ENCODE data around the gene CLEC19A.
A peak's percentile ranks its signal among the peaks of the same experiment; 100 is the strongest.

The CLEC19A gene

DNA sequence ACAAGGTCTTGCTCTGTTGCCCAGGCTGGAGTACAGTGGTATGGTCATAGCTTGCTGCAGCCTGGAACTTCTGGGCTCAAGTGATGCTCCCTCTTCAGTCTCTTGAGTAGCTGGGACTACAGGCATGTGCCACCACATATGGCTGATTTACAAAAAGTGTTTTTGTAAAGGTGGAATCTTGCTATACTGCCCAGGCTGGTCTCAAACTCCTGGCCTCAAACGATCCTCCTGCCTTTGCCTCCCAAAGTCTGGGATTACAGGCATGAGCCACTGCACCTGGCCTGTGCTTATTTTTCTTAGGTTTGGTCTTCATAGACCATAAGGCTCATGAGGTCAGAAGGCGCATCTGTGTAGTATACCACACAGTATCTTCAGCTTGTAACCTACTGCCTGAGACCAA is 5.3 kb downstream of the CLEC19A start:
- TF ChIP-seq MYC (IDR thresholded peaks at IDR 0.05; ENCODE audit: low read depth, low read length), result no peak
- TF ChIP-seq, protein P1, sequence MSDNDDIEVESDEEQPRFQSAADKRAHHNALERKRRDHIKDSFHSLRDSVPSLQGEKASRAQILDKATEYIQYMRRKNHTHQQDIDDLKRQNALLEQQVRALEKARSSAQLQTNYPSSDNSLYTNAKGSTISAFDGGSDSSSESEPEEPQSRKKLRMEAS (IDR thresholded peaks at IDR 0.05; ENCODE audit: low read depth, low read length), result no peak
- TF ChIP-seq POLR2A (IDR thresholded peaks at IDR 0.05; ENCODE audit: extremely low read depth, insufficient read length), result no peak
- TF ChIP-seq, protein P2, sequence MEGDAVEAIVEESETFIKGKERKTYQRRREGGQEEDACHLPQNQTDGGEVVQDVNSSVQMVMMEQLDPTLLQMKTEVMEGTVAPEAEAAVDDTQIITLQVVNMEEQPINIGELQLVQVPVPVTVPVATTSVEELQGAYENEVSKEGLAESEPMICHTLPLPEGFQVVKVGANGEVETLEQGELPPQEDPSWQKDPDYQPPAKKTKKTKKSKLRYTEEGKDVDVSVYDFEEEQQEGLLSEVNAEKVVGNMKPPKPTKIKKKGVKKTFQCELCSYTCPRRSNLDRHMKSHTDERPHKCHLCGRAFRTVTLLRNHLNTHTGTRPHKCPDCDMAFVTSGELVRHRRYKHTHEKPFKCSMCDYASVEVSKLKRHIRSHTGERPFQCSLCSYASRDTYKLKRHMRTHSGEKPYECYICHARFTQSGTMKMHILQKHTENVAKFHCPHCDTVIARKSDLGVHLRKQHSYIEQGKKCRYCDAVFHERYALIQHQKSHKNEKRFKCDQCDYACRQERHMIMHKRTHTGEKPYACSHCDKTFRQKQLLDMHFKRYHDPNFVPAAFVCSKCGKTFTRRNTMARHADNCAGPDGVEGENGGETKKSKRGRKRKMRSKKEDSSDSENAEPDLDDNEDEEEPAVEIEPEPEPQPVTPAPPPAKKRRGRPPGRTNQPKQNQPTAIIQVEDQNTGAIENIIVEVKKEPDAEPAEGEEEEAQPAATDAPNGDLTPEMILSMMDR (IDR thresholded peaks at IDR 0.05; ENCODE audit: low read depth, low read length), result no peak
- no peak for DNase-seq (ENCODE audit: low read depth)

DNA sequence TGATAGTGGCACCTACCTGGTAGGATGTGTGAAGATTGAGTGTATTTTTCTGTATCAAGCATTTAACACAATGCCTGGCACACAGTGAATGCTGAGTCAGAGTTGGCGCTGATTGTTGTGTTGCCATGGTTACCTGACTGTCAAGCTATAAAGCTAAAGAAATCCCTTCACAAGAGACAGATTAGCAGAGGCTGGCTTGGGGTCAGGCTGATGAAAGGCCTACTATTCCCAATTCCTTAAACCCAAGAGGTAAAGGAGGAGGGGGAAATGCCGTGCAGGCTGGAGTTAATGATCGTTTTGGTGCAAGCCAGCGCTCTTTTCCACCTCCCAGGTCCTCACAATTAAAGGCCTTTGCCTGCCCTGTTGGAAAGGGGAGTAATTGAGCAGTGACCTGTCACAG is 5.9 kb downstream of the CLEC19A start:
- no peak overlapping the region for H3K4me3 ChIP-seq (ENCODE audit: low read depth, low read length)
- DNase-seq (ENCODE audit: low read depth), result no peak
- TF ChIP-seq, protein P1 (IDR thresholded peaks at IDR 0.05; ENCODE audit: low read depth, low read length), result no peak
- no peak for TF ChIP-seq MYC (IDR thresholded peaks at IDR 0.05; ENCODE audit: low read depth, low read length)
- TF ChIP-seq, protein P2 (IDR thresholded peaks at IDR 0.05; ENCODE audit: low read depth, low read length), result no peak
- TF ChIP-seq POLR2A (IDR thresholded peaks at IDR 0.05; ENCODE audit: extremely low read depth, insufficient read length), result no peak

More for the DNA sequence above, 5.3 kb downstream of the CLEC19A start:
- H3K4me3 ChIP-seq (ENCODE audit: low read depth, low read length), result no peak overlapping the region

DNA sequence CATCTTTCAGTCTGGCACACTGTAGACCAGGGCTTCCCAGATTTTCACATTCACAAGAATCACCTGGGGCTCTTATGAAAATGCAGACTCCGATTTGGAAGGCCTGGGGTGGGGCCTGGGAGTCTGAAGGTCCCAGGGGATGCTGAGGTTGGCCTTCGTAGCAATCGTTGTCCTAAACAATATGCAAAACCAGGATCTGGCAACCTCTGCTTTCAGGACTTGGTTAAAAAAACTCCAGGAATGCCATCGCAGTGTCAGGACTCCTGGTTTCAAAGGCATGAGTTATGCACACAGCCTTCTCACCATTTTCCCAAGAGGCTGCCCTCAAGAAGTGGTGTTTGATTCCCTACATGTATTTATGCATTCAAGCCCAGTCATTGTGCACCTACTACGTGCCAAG is 6.7 kb downstream of the CLEC19A start:
- TF ChIP-seq, protein P2 (IDR thresholded peaks at IDR 0.05; ENCODE audit: low read depth, low read length), result no peak
- TF ChIP-seq MYC (IDR thresholded peaks at IDR 0.05; ENCODE audit: low read depth, low read length), result no peak
- no peak for TF ChIP-seq POLR2A (IDR thresholded peaks at IDR 0.05; ENCODE audit: extremely low read depth, insufficient read length)
- TF ChIP-seq, protein P1 (IDR thresholded peaks at IDR 0.05; ENCODE audit: low read depth, low read length), result no peak

DNA sequence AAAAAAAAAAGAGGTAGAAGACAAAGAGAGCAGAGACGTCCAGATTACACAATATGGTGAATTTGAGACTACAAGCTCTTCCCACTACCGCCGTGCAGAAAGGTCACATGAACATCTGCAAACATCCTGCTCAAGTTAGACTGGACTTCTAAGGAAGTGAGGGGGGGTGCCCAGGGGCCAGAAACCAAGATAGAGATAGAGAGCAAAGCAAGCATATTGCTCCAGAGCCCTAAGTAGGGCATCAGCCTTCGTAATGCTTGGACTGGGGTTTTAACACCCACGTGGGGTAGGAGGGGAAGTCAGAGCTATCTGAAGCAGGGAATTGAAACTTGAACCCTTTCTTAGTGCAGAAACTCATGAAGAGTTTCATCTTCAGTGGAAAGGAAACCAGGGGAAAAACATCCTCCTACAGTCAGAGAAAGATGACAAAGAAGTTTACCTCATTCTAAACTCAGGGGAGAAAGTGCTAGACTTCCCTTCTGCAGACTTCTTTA is 8.7 kb downstream of the CLEC19A start:
- DNase-seq (ENCODE audit: low read depth), result peak; percentile 42
- H3K4me3 ChIP-seq (ENCODE audit: low read depth, low read length), result no peak overlapping the region
- TF ChIP-seq, protein P1 (IDR thresholded peaks at IDR 0.05; ENCODE audit: low read depth, low read length), result peak; percentile 70
- TF ChIP-seq, protein P2 (IDR thresholded peaks at IDR 0.05; ENCODE audit: low read depth, low read length), result no peak
- peak; percentile 39; the same call in 1 of the 2 replicates for TF ChIP-seq MYC (IDR thresholded peaks at IDR 0.05; ENCODE audit: low read depth, low read length)

More for the DNA sequence above, 6.7 kb downstream of the CLEC19A start:
- H3K4me3 ChIP-seq (ENCODE audit: low read depth, low read length), result no peak overlapping the region
- DNase-seq (ENCODE audit: low read depth), result no peak

DNA sequence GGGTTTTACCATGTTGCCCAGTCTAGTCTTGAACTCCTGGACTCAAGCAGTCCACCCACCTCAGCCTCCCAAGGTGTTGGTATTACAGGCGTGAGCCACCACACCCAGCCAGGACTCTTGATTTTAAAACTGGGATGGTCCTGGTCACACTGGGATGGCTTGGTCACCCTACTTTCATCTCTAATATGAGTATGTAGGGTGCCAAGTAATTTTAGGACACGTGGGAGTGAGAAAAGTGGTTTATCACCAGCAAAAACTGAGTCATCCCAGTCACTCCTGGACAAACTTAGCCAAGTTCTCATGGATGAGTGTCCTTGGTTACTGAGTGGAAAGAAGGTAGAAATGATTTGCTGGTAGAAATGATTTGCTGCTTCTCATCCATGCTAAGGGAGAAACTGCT is 9.9 kb downstream of the CLEC19A start:
- no peak for TF ChIP-seq POLR2A (IDR thresholded peaks at IDR 0.05; ENCODE audit: extremely low read depth, insufficient read length)
- TF ChIP-seq MYC (IDR thresholded peaks at IDR 0.05; ENCODE audit: low read depth, low read length), result no peak
- TF ChIP-seq, protein P1 (IDR thresholded peaks at IDR 0.05; ENCODE audit: low read depth, low read length), result no peak
- TF ChIP-seq, protein P2 (IDR thresholded peaks at IDR 0.05; ENCODE audit: low read depth, low read length), result no peak
- DNase-seq (ENCODE audit: low read depth), result no peak
- H3K4me3 ChIP-seq (ENCODE audit: low read depth, low read length), result no peak overlapping the region

Data from NB4 (cell line).